Activated B cell treated with CpG ODN at 0.5 μM for 24 hours (primary cell): ENCODE measurements around the gene SYNDIG1. TPM values are rescaled to one million over a fixed set of nuclear protein-coding genes. Genes with fewer than 3 reads are reported as not detected.

ENCODE experiments used
- ATAC-seq: fragments of 200-7000 bp; cut with Tn5 transposase; one replicate; pipeline ENCODE4 v1.10.0; 2021; ENCODE audit warnings: low read depth, mild to moderate bottlenecking, moderate library complexity
- CTCF ChIA-PET: fragments of 350-600 bp; sonication (Branson Sonifier 250); formaldehyde crosslinking; loops from one replicate; lab custom pipeline; 2021; ENCODE audit warnings: antibody characterized with exemption; lab: Charles Lee
- POLR2A ChIA-PET: fragments of 350-600 bp; sonication (Branson Sonifier 250); formaldehyde crosslinking; loops from one replicate; lab custom pipeline; 2021; ENCODE audit warnings: antibody characterized with exemption; lab: Charles Lee
- DNase-seq: peaks from one replicate; pipeline ENCODE4 v3.0.0; 2022
- H3K27ac Mint-ChIP-seq: one replicate; pipeline ENCODE4 v1.8.0; 2020; ENCODE audit warnings: mixed read lengths
- H3K27me3 Mint-ChIP-seq: one replicate; pipeline ENCODE4 v1.8.0; 2021; ENCODE audit warnings: mixed read lengths
- H3K36me3 Mint-ChIP-seq: one replicate; pipeline ENCODE4 v1.8.0; 2021; ENCODE audit warnings: low read depth, mixed read lengths
- H3K4me1 Mint-ChIP-seq: one replicate; pipeline ENCODE4 v1.8.0; 2021; ENCODE audit warnings: mixed read lengths
- H3K4me3 Mint-ChIP-seq: one replicate; pipeline ENCODE4 v1.8.0; 2020; ENCODE audit warnings: mild to moderate bottlenecking, mixed read lengths
- H3K9me3 Mint-ChIP-seq: one replicate; pipeline ENCODE4 v1.8.0; 2020; ENCODE audit warnings: mixed read lengths
- CTCF ChIP-seq: fragments of 200-600 bp; IDR thresholded peaks from one replicate; pipeline ENCODE4 v1.8.0; 2022; ENCODE audit warnings: antibody characterized with exemption, mild to moderate bottlenecking
- intact Hi-C: fragments of 100-400 bp; cut with micrococcal nuclease; formaldehyde crosslinking; loops from one replicate; pipeline ENCODE4 v1.15.1; 2024
- total RNA-seq: library from RNA; stranded (reverse); gene quantifications from 2 replicates; pipeline ENCODE4 v1.2.3, GENCODE V29; 2022

The SYNDIG1 gene
- total RNA-seq, 1 donor from 2014 or later: not detected

DNA sequence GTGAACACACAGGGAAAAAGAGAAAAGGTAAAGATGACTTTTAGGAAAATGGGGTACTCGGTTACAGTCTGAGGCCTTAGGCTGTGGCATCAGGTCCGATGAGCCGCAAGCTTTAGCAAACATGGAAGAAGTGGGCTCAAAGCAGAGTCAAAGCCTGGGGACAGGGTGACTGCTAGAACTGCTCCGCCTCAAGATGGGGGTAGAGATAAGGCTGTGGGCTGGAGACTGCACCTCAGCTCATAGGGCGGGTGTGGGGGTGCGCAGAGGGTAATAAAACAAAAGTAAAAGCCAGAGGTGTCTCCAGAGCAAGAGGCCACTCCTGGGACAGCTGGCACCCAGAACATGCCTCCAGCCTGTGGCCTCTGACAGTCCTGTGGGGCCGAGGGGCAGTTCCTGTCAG lies 21.3 kb upstream of the SYNDIG1 start:
- ChIA-PET CTCF (no interaction called here), POLR2A (interaction anchor here (0.6 kb wide), 1 partner anchor 86 kb away, joined by 3 read pairs; no protein-coding TSS in a partner anchor)
- no peaks in the 10 kb centered on the region for H3K9me3 Mint-ChIP-seq
- TF ChIP-seq CTCF: no peak
- H3K27ac Mint-ChIP-seq: no peak overlapping the region
- no peaks in the 10 kb centered on the region for H3K36me3 Mint-ChIP-seq
- intact Hi-C loops: no loop called here
- no peak for ATAC-seq
- no peaks in the 10 kb centered on the region for H3K27me3 Mint-ChIP-seq
- DNase-seq: no peak
- no peaks in the 10 kb centered on the region for H3K4me1 Mint-ChIP-seq
- no peak overlapping the region for H3K4me3 Mint-ChIP-seq

DNA sequence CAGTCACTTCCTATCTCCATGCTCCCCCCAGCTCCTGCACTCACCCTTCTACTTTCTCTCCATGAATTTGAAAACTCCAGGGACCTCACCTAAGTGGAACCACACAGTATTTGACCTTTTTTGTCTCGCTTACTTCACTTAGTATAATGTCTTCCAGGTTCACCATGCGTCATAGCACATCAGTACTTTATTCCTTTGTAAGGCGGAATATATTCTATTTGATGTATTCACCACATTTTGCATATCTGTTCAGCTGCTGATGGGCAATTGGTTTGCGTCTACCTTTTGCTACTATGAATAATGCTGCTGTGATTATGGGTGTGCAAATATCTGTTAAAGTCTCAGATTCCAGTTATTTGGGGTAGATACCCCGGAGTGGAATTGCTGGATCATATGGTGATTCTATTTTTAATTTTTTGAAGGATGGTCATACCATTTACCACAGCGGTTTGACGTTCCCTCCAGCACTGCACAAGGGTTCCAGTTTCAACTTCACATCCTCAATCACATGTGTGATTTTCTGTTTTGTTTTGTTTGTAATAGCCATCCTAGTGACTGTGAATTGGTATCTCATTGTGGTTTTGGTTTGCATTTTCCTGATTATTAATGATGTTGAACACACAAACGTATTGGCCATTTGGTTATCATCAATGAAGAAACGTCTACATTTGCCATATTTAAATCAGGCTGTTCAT lies 20.3 kb upstream of the SYNDIG1 start:
- H3K36me3 Mint-ChIP-seq: no peaks in the 10 kb centered on the region

GRCh38 chr20:24450177-24450576 lies 19.3 kb upstream of the SYNDIG1 start:
- POLR2A ChIA-PET: no interaction called here
- H3K27ac Mint-ChIP-seq: no peak overlapping the region
- no peak for TF ChIP-seq CTCF
- ATAC-seq (no peak), DNase-seq (no peak)
- CTCF ChIA-PET: no interaction called here
- H3K4me1 Mint-ChIP-seq: no peaks in the 10 kb centered on the region
- no peaks in the 10 kb centered on the region for H3K36me3 Mint-ChIP-seq
- H3K4me3 Mint-ChIP-seq: no peak overlapping the region
- no peaks in the 10 kb centered on the region for H3K27me3 Mint-ChIP-seq
- no peaks in the 10 kb centered on the region for H3K9me3 Mint-ChIP-seq
- intact Hi-C loops: no loop called here

More for the DNA sequence above, 20.3 kb upstream of the SYNDIG1 start:
- Mint-ChIP-seq H3K9me3 (no peaks in the 10 kb centered on the region), H3K4me1 (no peaks in the 10 kb centered on the region), H3K27me3 (no peaks in the 10 kb centered on the region), H3K27ac (no peak overlapping the region), H3K4me3 (no peak overlapping the region)
- POLR2A ChIA-PET: interaction anchor here (0.6 kb wide), 1 partner anchor 85 kb away, joined by 3 read pairs; no protein-coding TSS in a partner anchor
- intact Hi-C loops: no loop called here
- no peak for TF ChIP-seq CTCF
- no peak for DNase-seq
- CTCF ChIA-PET: no interaction called here
- no peak for ATAC-seq

DNA sequence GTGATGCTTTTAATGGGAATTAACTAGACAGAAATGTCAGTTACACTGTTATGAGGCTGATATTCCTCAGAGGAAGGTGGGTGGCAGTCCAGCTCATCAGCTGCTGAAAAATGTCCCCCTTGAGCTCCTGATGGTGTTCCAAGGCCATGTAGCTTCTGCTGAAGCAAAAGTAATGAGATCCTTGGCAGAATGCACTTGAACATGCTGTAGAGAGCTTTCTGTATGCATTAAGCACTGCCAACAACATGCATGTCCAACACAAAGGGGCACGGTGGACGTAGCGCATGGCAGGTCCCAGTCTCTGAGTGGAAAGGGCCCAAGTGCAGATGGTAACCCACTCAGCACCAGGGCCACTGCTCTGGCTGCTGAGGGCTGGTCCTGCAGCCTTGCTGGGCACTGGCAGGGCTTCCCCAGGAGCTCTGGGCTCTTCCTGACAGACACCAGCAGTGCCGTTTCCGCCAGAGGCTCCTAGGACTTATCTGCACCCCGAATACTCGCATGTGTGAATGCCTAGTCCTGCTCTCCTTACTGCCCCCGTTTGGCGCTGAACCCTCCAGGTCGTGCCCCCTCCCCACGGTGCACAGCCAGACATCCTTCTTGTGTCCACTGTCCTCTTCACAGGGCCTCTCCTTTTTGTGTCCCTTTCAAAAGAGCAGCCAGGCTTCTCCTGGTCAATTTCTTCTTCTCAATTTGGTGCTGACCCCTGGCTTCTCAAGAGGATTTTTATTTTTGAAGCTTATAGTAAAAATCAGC lies 18.6 kb upstream of the SYNDIG1 start:
- Mint-ChIP-seq H3K27me3 (peaks cover 1% of the 10 kb centered on the region), H3K27ac (no peak overlapping the region), H3K4me1 (no peaks in the 10 kb centered on the region), H3K36me3 (no peaks in the 10 kb centered on the region), H3K9me3 (no peaks in the 10 kb centered on the region), H3K4me3 (no peak overlapping the region)
- CTCF ChIA-PET: no interaction called here
- POLR2A ChIA-PET: no interaction called here
- DNase-seq (no peak), ATAC-seq (no peak)
- intact Hi-C loops: no loop called here
- no peak for TF ChIP-seq CTCF

DNA sequence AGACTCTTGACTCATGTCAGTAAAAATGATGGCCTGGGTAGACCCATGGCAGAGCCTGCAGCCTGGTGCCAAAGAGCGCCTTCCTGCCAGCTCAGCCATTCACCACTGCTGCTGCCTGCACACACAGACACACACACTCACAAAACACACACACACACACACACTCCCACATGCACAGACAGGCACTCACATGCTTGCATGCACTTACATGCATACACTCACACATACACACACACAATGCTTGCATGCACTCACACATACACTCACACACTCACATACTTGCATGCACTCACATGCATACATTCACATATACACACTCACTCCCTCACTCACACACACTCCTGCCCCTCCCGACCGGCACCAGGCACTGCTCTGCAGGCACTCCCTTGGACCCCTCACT lies 18.0 kb upstream of the SYNDIG1 start:
- H3K4me3 Mint-ChIP-seq: no peak overlapping the region
- CTCF ChIA-PET: no interaction called here
- H3K27me3 Mint-ChIP-seq: peaks cover 3% of the 10 kb centered on the region
- intact Hi-C loops: no loop called here
- no peaks in the 10 kb centered on the region for H3K4me1 Mint-ChIP-seq
- no peak overlapping the region for H3K27ac Mint-ChIP-seq
- H3K9me3 Mint-ChIP-seq: no peaks in the 10 kb centered on the region
- no peak for ATAC-seq
- H3K36me3 Mint-ChIP-seq: no peaks in the 10 kb centered on the region
- DNase-seq: no peak
- TF ChIP-seq CTCF: no peak
- POLR2A ChIA-PET: no interaction called here
